Colonic mucosa (tissue), 4 donors: ENCODE results near the gene MOB3C. TPM values are rescaled to one million over a fixed set of nuclear protein-coding genes. Genes with fewer than 3 reads are reported as not detected.

Experiments used
- DNase-seq: peaks from one replicate; pipeline ENCODE4 v3.0.0-alpha.2; 2020
- H3K27ac ChIP-seq: fragments of 200-600 bp; one replicate; pipeline ENCODE4 v1.8.0; 2021
- H3K27me3 ChIP-seq: fragments of 200-600 bp; one replicate; pipeline ENCODE4 v1.8.0; 2021
- H3K36me3 ChIP-seq: fragments of 200-600 bp; one replicate; pipeline ENCODE4 v1.8.0; 2021
- H3K4me1 ChIP-seq: fragments of 200-600 bp; one replicate; pipeline ENCODE4 v1.8.0; 2021; ENCODE audit warnings: mild to moderate bottlenecking
- H3K4me3 ChIP-seq: fragments of 200-600 bp; one replicate; pipeline ENCODE4 v1.8.0; 2021
- H3K9ac ChIP-seq, 2 donors: one replicate each; pipeline ENCODE4 v1.7.0; 2013; ENCODE audit warnings: control low read depth in 2 of 2, low read depth in 2 of 2, low read length in 2 of 2
- H3K9me3 ChIP-seq: fragments of 200-600 bp; one replicate; pipeline ENCODE4 v1.8.0; 2021
- CTCF ChIP-seq: fragments of 200-600 bp; IDR thresholded peaks from one replicate; pipeline ENCODE4 v1.8.0; 2022; ENCODE audit warnings: antibody characterized with exemption, mild to moderate bottlenecking
- intact Hi-C: fragments of 100-400 bp; cut with DNase I; formaldehyde crosslinking; loops from one replicate; pipeline ENCODE4 v1.14.1; 2022
- total RNA-seq, 2 donors: library from RNA; stranded (reverse); fragmentation: NEBNext Ultra II Directional in 1 of 2; extraction: Animal tissue kit (Norgen Biotek cat#: 25700) in 1 of 2; gene quantifications; one replicate each; pipeline ENCODE4 v1.2.1, GENCODE V29; 2021
- donor health status: healthy.
- donor health status: DM: no; HTN: no; CAD: no.
- donor health status: DM: no; HTN: no; CAD: no.

The MOB3C gene
- total RNA-seq, 2 donors from 2014 or later, result 11.8 to 16.3 TPM

GRCh38 chr1:46615088-46615487, 1.5 kb downstream of the MOB3C start:
- Histone ChIP-seq H3K36me3 (peaks cover under 1% of the 10 kb centered on the region), H3K27me3 (no peaks in the 10 kb centered on the region), H3K9ac (peak overlapping the region in 1 of 2 donors; percentile 71), H3K4me1 (peaks cover 5% of the 10 kb centered on the region), H3K27ac (no peak overlapping the region), H3K4me3 (peak overlapping the region; percentile 63), H3K9me3 (no peaks in the 10 kb centered on the region)
- no peak for TF ChIP-seq CTCF
- intact Hi-C loops, result no loop called here
- no peak for DNase-seq

- no peak for DNase-seq
- Histone ChIP-seq H3K27ac (no peak overlapping the region), H3K4me1 (peaks cover 5% of the 10 kb centered on the region), H3K9ac (peak overlapping the region in 1 of 2 donors; percentile 48), H3K9me3 (no peaks in the 10 kb centered on the region), H3K4me3 (no peak overlapping the region), H3K36me3 (peaks cover 5% of the 10 kb centered on the region), H3K27me3 (no peaks in the 10 kb centered on the region)
- no peak for TF ChIP-seq CTCF
- intact Hi-C loops, result no loop called here
Observed at GRCh38 chr1:46614604-46614984, 2.0 kb downstream of the MOB3C start.

- DNase-seq, result peak; percentile 75
- intact Hi-C loops, result no loop called here
- H3K27me3 ChIP-seq, result no peaks in the 10 kb centered on the region
- no peaks in the 10 kb centered on the region for H3K9me3 ChIP-seq
- TF ChIP-seq CTCF, result no peak
- no peak overlapping the region for H3K27ac ChIP-seq
- peaks cover 10% of the 10 kb centered on the region for H3K36me3 ChIP-seq
- H3K4me3 ChIP-seq, result no peak overlapping the region
- peak overlapping the region in 1 of 2 donors; percentile 48 for H3K9ac ChIP-seq
- peaks cover 5% of the 10 kb centered on the region for H3K4me1 ChIP-seq
Observed at GRCh38 chr1:46613661-46614603, 2.7 kb downstream of the MOB3C start.

- no peak overlapping the region for H3K4me3 ChIP-seq
- no peaks in the 10 kb centered on the region for H3K9me3 ChIP-seq
- no peak for TF ChIP-seq CTCF
- H3K4me1 ChIP-seq, result peaks cover 5% of the 10 kb centered on the region
- no peak overlapping the region for H3K27ac ChIP-seq
- H3K27me3 ChIP-seq, result no peaks in the 10 kb centered on the region
- intact Hi-C loops, result no loop called here
- peaks cover 17% of the 10 kb centered on the region for H3K36me3 ChIP-seq
- DNase-seq, result no peak
- H3K9ac ChIP-seq, result no peak overlapping the region
Observed at GRCh38 chr1:46612937-46613660, 3.5 kb downstream of the MOB3C start.

GRCh38 chr1:46611691-46612221, 4.9 kb downstream of the MOB3C start:
- Histone ChIP-seq H3K9me3 (no peaks in the 10 kb centered on the region), H3K36me3 (peaks cover 18% of the 10 kb centered on the region), H3K27ac (no peak overlapping the region), H3K27me3 (no peaks in the 10 kb centered on the region), H3K4me3 (no peak overlapping the region), H3K9ac (no peak overlapping the region), H3K4me1 (peaks cover 5% of the 10 kb centered on the region)
- intact Hi-C loops, result no loop called here
- DNase-seq, result no peak
- no peak for TF ChIP-seq CTCF
